Left cardiac atrium (tissue), 4 donors: ENCODE data around the gene PCSK5. TPM values are rescaled to one million over a fixed set of nuclear protein-coding genes. Genes with fewer than 3 reads are reported as not detected.

Source experiments
- ATAC-seq, 2 donors: fragments of 200-7000 bp; cut with Tn5 transposase; one replicate each; pipeline ENCODE4 v1.9.1; 2020; ENCODE audit warnings: mild to moderate bottlenecking in 2 of 2, moderate library complexity in 2 of 2
- DNase-seq: peaks from one replicate; pipeline ENCODE4 v3.0.0-alpha.2; 2020
- intact Hi-C, 2 donors: fragments of 100-400 bp; cut with DNase I; formaldehyde crosslinking; loops; one replicate each; pipeline versions ENCODE4 v1.14.1 to v1.15.1; 2022 to 2023
- total RNA-seq, 2 donors: library from RNA; stranded (reverse); fragmentation: NEBNext Ultra II Directional; extraction: Animal tissue kit (Norgen Biotek cat#: 25700); gene quantifications; one replicate each; pipeline ENCODE4 v1.2.1, GENCODE V29; 2021
- donor health status: DM: no; HTN: yes; CAD: no.
- donor health status: DM: no; HTN: yes; CAD: no; lungs with severe emphysema.
- donor health status: DM: yes; HTN: yes; CAD: no.
- donor health status: Dilated cardiomyopathy.

PCSK5 gene
- total RNA-seq, 2 donors from 2014 or later = 7.9 to 9.3 TPM

GRCh38 chr9:76150013-76150412 is 259.5 kb downstream of the PCSK5 start:
- no peak for DNase-seq
- intact Hi-C loops = no loop called here
- ATAC-seq = peak; percentile 51 to 65

- intact Hi-C loops = no loop called here
- DNase-seq (no peak), ATAC-seq (no peak)
Observed at GRCh38 chr9:76151267-76151666, 260.8 kb downstream of the PCSK5 start.

GRCh38 chr9:76153339-76153738 is 262.9 kb downstream of the PCSK5 start:
- no peak for ATAC-seq
- no peak for DNase-seq
- intact Hi-C loops = no loop called here

DNA sequence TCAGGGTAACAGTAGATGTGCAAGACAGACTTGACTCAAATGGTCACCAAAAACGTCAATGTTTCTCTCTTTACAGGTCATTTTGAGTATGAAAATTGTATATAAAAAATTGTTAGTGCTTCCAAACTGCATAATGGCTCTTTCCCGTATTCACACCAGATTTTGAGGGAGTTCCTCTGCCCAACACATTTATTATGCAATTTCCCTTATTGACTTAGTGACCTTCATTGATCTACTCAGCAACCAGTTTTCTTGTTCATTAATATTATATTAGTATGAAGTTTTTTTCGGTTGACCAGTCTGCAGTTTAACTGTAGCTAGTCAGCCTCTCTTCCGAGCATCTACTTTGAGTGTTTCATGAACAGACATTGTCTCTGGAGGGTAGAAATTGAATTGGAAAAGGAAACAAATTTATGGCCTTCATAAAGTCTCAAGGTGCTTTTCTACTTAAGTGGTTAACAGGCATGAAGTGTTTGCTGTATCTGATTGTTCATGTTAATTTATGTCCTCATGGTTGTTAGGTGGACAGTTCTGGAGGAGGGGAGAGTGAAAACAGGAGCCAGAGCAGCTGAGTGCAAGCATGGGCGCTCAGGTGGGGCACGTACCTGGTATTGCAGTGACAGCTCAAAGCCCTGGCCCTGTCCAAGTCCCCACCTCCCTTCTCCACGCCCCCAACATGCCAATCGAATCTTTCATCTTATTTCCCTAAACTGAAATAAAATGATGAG is 263.6 kb downstream of the PCSK5 start:
- DNase-seq (no peak), ATAC-seq (no peak)
- intact Hi-C loops = no loop called here

DNA sequence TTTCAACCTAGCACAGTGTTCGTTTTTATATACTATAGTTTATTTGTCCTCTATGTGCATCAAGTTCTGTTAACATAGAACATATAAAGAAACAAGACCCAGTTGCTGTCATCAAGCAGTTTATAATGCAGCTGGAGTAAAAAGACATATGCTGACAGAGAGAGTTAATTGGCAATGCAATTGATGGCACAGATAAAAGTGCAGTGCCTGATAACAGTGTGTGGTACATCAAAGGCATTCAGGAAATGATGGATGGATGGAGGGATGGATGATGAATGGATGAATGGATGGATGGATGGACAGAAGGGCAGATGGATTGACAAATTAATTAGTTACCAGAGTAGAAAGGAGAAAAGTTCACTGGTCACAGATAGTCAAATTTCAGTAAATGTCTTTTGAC is 264.9 kb downstream of the PCSK5 start:
- intact Hi-C loops = no loop called here
- DNase-seq (no peak), ATAC-seq (no peak)

GRCh38 chr9:76158713-76159112 is 268.2 kb downstream of the PCSK5 start:
- no peak for ATAC-seq
- intact Hi-C loops = no loop called here

DNA sequence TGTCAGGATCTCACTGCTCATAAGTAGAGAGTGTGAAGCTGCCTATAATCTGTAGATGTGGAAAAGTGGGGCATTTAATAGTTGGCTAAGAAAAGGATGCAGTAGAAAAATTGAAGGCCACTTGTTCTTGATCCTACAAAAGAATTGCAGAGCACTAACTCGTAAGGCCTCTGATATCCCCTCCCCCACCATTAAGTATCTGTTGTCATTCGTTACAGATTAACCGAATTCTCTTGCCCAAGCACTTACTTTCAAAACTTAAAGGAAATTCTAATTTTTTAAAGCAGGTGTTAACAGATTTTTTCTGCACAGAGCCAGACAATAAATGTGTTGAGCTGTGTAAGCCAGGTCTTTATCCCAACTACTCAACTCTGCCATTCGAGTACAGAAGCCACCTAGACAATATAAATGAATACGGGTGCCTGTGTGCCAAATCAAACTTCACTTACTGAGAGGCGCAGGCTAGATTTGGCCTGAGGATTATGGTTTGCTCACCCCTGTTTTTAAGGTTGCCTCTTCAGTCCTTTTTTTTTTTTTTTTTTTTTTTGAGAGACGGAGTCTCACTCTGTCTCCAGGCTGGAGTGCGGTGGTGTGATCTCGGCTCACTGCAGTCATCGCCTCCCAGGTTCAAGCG is 268.9 kb downstream of the PCSK5 start:
- ATAC-seq = no peak
- no peak for DNase-seq
- intact Hi-C loops = no loop called here

More at GRCh38 chr9:76158713-76159112, 268.2 kb downstream of the PCSK5 start:
- DNase-seq = no peak

GRCh38 chr9:76161106-76161505 is 270.6 kb downstream of the PCSK5 start:
- ATAC-seq = no peak
- no peak for DNase-seq
- intact Hi-C loops = no loop called here

DNA sequence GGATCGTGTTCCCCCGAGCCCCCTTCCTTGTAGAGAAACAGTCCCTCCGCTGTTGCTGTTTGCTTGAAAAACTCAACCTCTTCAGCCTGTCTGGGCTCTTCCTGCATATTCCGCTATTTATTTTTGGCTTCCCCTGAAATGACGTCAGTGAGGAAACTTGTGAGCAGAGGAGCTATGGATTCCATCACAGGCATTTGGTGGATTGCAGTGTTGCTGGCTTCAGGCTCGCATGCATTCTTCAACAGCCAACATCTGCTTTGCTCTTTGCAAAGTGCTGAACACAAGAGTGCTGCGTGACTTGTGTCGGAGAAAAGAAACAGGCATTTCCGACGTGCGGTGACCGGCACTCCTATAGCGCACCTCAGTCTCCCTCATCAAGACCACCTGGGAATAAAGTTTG is 271.1 kb downstream of the PCSK5 start:
- intact Hi-C loops = no loop called here
- DNase-seq = no peak

DNA sequence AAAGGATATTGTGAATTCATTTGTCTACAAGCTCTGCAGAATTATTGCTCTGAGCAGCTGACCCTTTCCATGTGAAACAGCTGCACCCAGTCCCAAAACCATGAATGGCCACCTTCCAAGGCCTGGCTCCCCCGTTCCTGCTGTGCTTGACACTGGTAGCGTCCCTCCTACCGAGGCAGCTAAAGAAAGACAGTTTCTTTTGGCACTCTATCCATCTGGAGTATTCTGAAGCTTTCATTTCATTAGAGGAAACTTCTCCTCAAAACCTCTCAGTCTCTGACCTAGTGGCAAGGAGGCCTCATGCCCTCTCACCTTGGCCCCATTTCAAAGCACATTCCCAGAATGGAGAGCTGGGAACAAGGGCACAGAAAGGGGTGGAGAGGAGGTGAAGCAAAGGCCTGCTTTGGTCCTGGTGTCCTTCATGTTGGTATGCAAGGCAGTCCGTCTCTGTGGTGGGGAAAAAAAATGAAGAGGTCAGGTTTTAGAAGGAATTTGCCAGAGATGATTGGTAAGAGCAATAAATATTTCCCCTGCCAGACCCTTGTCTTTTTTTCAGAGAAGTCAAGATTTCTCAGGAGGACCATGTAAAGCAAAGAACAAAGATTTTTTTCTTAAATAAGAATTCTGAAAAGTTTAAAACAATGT is 271.7 kb downstream of the PCSK5 start:
- DNase-seq (no peak), ATAC-seq (peak; percentile 55 to 62)
- intact Hi-C loops = no loop called here

More for the DNA sequence above, 271.1 kb downstream of the PCSK5 start:
- peak; percentile 75 to 88 for ATAC-seq

GRCh38 chr9:76162751-76163500 is 272.5 kb downstream of the PCSK5 start:
- intact Hi-C loops = no loop called here
- peak; percentile 34 for DNase-seq
- ATAC-seq = peak; percentile 35 to 73

GRCh38 chr9:76166526-76166925 is 276.1 kb downstream of the PCSK5 start:
- intact Hi-C loops = no loop called here
- ATAC-seq = no peak
- DNase-seq = no peak

- DNase-seq (no peak), ATAC-seq (no peak)
- intact Hi-C loops = no loop called here
Observed at GRCh38 chr9:76176171-76176570, 285.7 kb downstream of the PCSK5 start.

- no peak for DNase-seq
- intact Hi-C loops = no loop called here
- ATAC-seq = no peak
Observed at GRCh38 chr9:76177931-76178330, 287.5 kb downstream of the PCSK5 start.

GRCh38 chr9:76180541-76180940 is 290.1 kb downstream of the PCSK5 start:
- DNase-seq = no peak
- ATAC-seq = peak in 1 of 2 donors; percentile 76
- intact Hi-C loops = no loop called here

DNA sequence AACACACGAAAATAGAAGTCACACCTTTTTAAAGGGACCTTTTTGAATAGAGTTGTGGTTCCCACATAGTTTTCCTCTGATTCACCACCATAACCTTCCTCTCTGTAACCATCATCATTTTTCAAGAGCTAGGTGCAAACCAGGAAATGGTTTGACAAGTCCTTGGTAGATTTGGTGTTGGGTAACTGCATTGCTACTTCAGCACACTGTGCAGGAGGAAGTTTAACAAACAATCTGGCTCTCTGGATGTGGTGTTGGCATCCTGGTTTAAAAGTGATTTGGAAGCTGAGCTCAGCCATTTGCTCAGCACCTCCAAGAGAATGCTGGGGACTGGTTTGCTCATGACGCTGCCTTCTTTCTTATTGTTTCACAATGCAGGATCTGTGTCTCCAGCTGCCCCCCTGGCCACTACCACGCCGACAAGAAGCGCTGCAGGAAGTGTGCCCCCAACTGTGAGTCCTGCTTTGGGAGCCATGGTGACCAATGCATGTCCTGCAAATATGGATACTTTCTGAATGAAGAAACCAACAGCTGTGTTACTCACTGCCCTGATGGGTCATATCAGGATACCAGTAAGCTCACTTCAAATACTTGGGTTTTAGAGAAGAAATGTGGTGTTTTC is 290.7 kb downstream of the PCSK5 start:
- DNase-seq (no peak), ATAC-seq (peak in 1 of 2 donors; percentile 53)
- intact Hi-C loops = no loop called here

- ATAC-seq (no peak), DNase-seq (no peak)
- intact Hi-C loops = no loop called here
Observed at GRCh38 chr9:76181781-76182180, 291.3 kb downstream of the PCSK5 start.

DNA sequence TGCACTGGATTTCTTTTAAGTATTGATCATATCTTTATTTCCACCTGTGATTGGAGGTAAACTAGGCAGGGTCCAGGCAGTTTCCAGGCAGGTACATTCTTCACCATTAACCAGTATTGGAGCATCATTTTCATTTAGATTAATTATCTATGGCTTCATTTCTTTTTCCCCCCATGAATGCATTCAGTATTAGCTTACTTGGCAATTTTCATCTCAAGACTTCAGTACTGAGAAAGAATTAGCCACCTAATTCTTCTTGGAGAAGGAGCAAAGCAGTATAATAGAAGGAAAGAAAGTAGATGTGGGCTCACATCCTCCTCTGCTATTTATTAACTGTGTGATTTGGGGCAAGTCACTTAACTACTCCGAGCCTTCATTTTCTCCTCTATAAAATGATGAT is 295.0 kb downstream of the PCSK5 start:
- DNase-seq = no peak
- intact Hi-C loops = no loop called here
- ATAC-seq = no peak

DNA sequence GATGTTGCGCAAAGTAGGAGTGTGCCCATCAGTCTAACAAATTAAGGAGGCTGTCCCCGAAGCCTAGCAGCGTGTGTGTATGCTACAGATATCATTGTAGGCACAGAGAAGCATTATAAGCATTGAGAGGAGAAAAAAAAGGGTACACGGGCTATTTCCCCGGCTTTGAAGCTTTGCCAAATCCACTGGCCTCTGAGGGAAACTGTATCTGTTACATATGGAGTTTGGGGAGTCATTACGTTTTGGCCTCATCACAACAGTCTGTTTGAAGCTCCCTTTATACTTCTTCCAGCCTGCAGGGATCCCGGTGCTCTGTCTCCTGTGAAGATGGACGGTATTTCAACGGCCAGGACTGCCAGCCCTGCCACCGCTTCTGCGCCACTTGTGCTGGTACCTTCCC is 297.8 kb downstream of the PCSK5 start:
- intact Hi-C loops = no loop called here
- DNase-seq (no peak), ATAC-seq (no peak)
